K562 (cell line): ENCODE measurements around the gene FASN. TPM values are rescaled to one million over a fixed set of nuclear protein-coding genes. Genes with fewer than 3 reads are reported as not detected.
A peak's percentile ranks its signal among the peaks of the same experiment; 100 is the strongest.

Source experiments
- CREM ChIP-seq: IDR thresholded peaks from 2 replicates; pipeline ENCODE4 v1.6.1; 2014; ENCODE audit warnings: antibody characterized with exemption, low read depth
- CSDE1 ChIP-seq, 2 experiments: fragments of 450-650 bp; IDR thresholded peaks; 2 replicates each; pipeline ENCODE4 v1.6.1; 2016; ENCODE audit warnings: mild to moderate bottlenecking in 1 of 2
- ETV1 ChIP-seq: fragments of 450-650 bp; conservative IDR thresholded peaks from 2 replicates; pipeline ENCODE4 v1.6.1; 2016; ENCODE audit warnings: missing genetic modification characterization, control low read depth, low read depth, missing compliant biosample characterization
- RBBP5 ChIP-seq: fragments of 200-600 bp; sonication (generic); IDR thresholded peaks from 2 replicates; pipeline ENCODE4 v1.6.1; 2012; ENCODE audit warnings: borderline replicate concordance, mild to moderate bottlenecking, low read length, control low read depth, inconsistent platforms; ENCODE audit not compliant: insufficient read depth, poor library complexity, severe bottlenecking
- RNF2 ChIP-seq: sonication (generic); IDR thresholded peaks from 2 replicates; pipeline ENCODE4 v1.6.1; 2016
- SAFB ChIP-seq: fragments of 200-400 bp; formaldehyde crosslinking; IDR thresholded peaks from 2 replicates; pipeline ENCODE4 v1.6.1; 2017; ENCODE audit warnings: low read depth, low read length, borderline replicate concordance
- SPI1 ChIP-seq: IDR thresholded peaks from 2 replicates; pipeline ENCODE4 v1.6.1; 2011; ENCODE audit warnings: low read depth, low read length, control low read depth, borderline replicate concordance
- SRF ChIP-seq, 2 experiments: fragments of 250-450, 450-650 bp in 1 of 2; sonication (Bioruptor Pico) in 1 of 2; sonication (generic) in 1 of 2; formaldehyde crosslinking; IDR thresholded peaks; 2 replicates each; pipeline versions ENCODE4 v1.5.0 to v1.5.1; 2020 to 2022; ENCODE audit warnings: mild to moderate bottlenecking in 1 of 2, missing genetic modification reagents in 1 of 2
- THRAP3 ChIP-seq: fragments of 450-650 bp; IDR thresholded peaks from 2 replicates; pipeline ENCODE4 v1.6.1; 2016; ENCODE audit warnings: mild to moderate bottlenecking, inconsistent platforms, borderline replicate concordance
- ZBTB7A ChIP-seq: IDR thresholded peaks from 2 replicates; pipeline ENCODE4 v1.6.1; 2011; ENCODE audit warnings: low read depth, mild to moderate bottlenecking, low read length, moderate library complexity, borderline replicate concordance; ENCODE audit not compliant: control insufficient read depth
- ZC3H8 ChIP-seq: fragments of 450-650 bp; IDR thresholded peaks from 2 replicates; pipeline ENCODE4 v1.6.1; 2017
- ZNF316 ChIP-seq: fragments of 450-650 bp; IDR thresholded peaks from 2 replicates; pipeline ENCODE4 v1.6.1; 2016
- polyA plus RNA-seq, 8 experiments: library from polyadenylated mRNA; depleted of rRNA in 4 of 8; stranded (reverse) in 5 of 8; unstranded in 3 of 8; fragments of >200 nt; fragmentation: Nextera tagmentation in 2 of 8; fragmentation: Illumina TruSeq in 1 of 8; extraction: Ambion mirVana in 2 of 8; extraction: Trizol in 1 of 8; gene quantifications; 2 replicates each; pipeline versions ENCODE4 v1.2.1 to v1.2.3, GENCODE V29; 2011 to 2014; ENCODE audit warnings: inconsistent platforms in 1 of 8, missing spikeins in 1 of 8
- total RNA-seq, 7 experiments: library from RNA; depleted of rRNA in 6 of 7; stranded (reverse); fragments of >200 nt in 6 of 7; fragmentation: Illumina TruSeq in 2 of 7; extraction: Trizol in 2 of 7; gene quantifications; 2 replicates each; pipeline versions ENCODE4 v1.2.1 to v1.2.3, GENCODE V29; 2011 to 2021; ENCODE audit warnings: low replicate concordance in 1 of 7
- TF ChIP-seq, protein P1 (sequence below): fragments of 200-800 bp; sonication (Bioruptor generic); IDR thresholded peaks from 2 replicates; pipeline ENCODE4 v1.6.1; 2017; ENCODE audit warnings: missing genetic modification characterization, missing compliant biosample characterization
- TF ChIP-seq, protein P2 (sequence below), 3 experiments: fragments of 200-800 bp in 1 of 3; sonication (Bioruptor generic) in 1 of 3; sonication (generic) in 1 of 3; formaldehyde crosslinking in 1 of 3; IDR thresholded peaks; 2 replicates each; pipeline versions ENCODE4 v1.6.1 to v1.8.0; 2016 to 2022; ENCODE audit warnings: mild to moderate bottlenecking in 2 of 3, missing compliant biosample characterization in 2 of 3, missing genetic modification characterization in 2 of 3, missing genetic modification reagents in 1 of 3

FASN gene
- total and polyA plus RNA-seq, 9 of the 15 experiments (the other 6 are each of a cell fraction or from before 2014, with no cell fraction given): 0.15 to 663 (median 49.9) TPM

DNA sequence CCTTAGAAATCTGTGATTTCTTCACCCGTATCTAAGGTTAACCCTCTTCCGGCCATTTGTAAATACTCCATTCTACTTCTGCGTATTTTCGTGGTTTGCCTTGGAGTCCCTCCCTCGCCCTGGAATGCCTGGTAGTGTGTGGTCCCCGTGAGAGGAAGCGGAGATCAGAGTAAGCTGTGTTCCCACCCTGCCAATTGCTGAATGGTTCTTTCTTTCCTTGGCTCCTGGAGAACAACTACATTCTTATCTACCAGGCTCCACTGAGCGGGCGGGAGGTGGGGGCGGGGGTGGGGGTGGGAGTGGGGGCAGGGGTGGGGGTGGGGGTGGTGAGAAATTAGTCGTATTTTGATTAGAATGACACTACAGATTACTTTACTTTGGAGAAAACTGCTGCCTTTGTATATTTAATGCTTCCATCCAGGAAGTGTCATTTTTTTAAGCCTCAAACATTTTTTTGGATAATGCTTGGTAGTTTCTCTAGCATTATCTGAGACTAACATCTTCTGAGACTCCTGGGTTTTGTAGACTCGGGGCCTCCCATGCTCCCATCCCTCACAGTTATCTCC lies 20.9 kb upstream of the FASN start (continued):
- TF ChIP-seq CSDE1 (IDR thresholded peaks at IDR 0.05): no peak
- no peak for TF ChIP-seq ZBTB7A
- TF ChIP-seq, protein P1, sequence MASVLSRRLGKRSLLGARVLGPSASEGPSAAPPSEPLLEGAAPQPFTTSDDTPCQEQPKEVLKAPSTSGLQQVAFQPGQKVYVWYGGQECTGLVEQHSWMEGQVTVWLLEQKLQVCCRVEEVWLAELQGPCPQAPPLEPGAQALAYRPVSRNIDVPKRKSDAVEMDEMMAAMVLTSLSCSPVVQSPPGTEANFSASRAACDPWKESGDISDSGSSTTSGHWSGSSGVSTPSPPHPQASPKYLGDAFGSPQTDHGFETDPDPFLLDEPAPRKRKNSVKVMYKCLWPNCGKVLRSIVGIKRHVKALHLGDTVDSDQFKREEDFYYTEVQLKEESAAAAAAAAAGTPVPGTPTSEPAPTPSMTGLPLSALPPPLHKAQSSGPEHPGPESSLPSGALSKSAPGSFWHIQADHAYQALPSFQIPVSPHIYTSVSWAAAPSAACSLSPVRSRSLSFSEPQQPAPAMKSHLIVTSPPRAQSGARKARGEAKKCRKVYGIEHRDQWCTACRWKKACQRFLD (CRISPR knock-in tag): 0 out of 2 replicates have a peak, but pooled peaks have one; percentile 26
- no peak for TF ChIP-seq ZC3H8
- TF ChIP-seq SPI1: peak; percentile 48; the same call in 1 of the 2 replicates
- no peak for TF ChIP-seq RNF2
- TF ChIP-seq, protein P2, sequence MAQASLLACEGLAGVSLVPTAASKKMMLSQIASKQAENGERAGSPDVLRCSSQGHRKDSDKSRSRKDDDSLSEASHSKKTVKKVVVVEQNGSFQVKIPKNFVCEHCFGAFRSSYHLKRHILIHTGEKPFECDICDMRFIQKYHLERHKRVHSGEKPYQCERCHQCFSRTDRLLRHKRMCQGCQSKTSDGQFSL (CRISPR knock-in tag; IDR thresholded peaks at IDR 0.05): no peak
- TF ChIP-seq, protein P2 (tag; IDR thresholded peaks at IDR 0.05): peak in 1 of 2 experiments; percentile 48; a peak in 1 of 4 replicates
- TF ChIP-seq ZNF316: 0 out of 2 replicates have a peak, but pooled peaks have one; percentile 20
- no peak for TF ChIP-seq SAFB
- no peak for TF ChIP-seq CREM
- no peak for TF ChIP-seq THRAP3
- no peak for TF ChIP-seq SRF (CRISPR knock-in tag; IDR thresholded peaks at IDR 0.05)
- TF ChIP-seq ETV1 (tag): peak; percentile 31; the same call in 1 of the 2 replicates
- peak; percentile 40 for TF ChIP-seq RBBP5
